Mesenchymal stem cell (in vitro differentiated cells and primary cell): ENCODE data around the gene MEX3A.

Experiments
- DNase-seq: peaks from one replicate; pipeline ENCODE4 v3.0.0-alpha.2; 2013
- H2AFZ ChIP-seq: one replicate; pipeline ENCODE4 v1.6.1; 2013; ENCODE audit warnings: low read depth, mild to moderate bottlenecking, control low read depth, inconsistent platforms, low read length, moderate library complexity
- H2AK5ac ChIP-seq: 2 replicates; pipeline ENCODE4 v1.6.1; 2013; ENCODE audit warnings: low read length, moderate library complexity, mild to moderate bottlenecking, inconsistent platforms; ENCODE audit not compliant: severe bottlenecking
- H2BK120ac ChIP-seq: one replicate; pipeline ENCODE4 v1.6.1; 2013; ENCODE audit warnings: low read depth, mild to moderate bottlenecking, inconsistent platforms, low read length, moderate library complexity
- H2BK12ac ChIP-seq, 2 experiments: one replicate each; pipeline ENCODE4 v1.6.1; 2013; ENCODE audit warnings: inconsistent platforms in 2 of 2, low read length in 2 of 2, mild to moderate bottlenecking in 2 of 2, moderate library complexity in 2 of 2, control low read depth in 1 of 2
- H2BK15ac ChIP-seq: one replicate; pipeline ENCODE4 v1.6.1; 2013; ENCODE audit warnings: mild to moderate bottlenecking, low read depth, inconsistent platforms; ENCODE audit not compliant: poor library complexity, severe bottlenecking
- H2BK5ac ChIP-seq: 2 replicates; pipeline ENCODE4 v1.6.1; 2013; ENCODE audit warnings: low read depth, mild to moderate bottlenecking, low read length, control low read depth, inconsistent platforms; ENCODE audit not compliant: poor library complexity, severe bottlenecking
- H3K14ac ChIP-seq, 2 experiments: one replicate each; pipeline ENCODE4 v1.6.1; 2013; ENCODE audit warnings: inconsistent platforms in 2 of 2, low read length in 2 of 2, control low read depth in 1 of 2, mild to moderate bottlenecking in 1 of 2, moderate library complexity in 1 of 2
- H3K18ac ChIP-seq, 2 experiments: one replicate each; pipeline ENCODE4 v1.6.1; 2013; ENCODE audit warnings: inconsistent platforms in 2 of 2, low read length in 2 of 2, control low read depth in 1 of 2, low read depth in 1 of 2, mild to moderate bottlenecking in 1 of 2
- H3K23ac ChIP-seq, 2 experiments: one replicate each; pipeline ENCODE4 v1.6.1; 2013; ENCODE audit warnings: inconsistent platforms in 2 of 2, low read length in 2 of 2, mild to moderate bottlenecking in 2 of 2, moderate library complexity in 2 of 2, control low read depth in 1 of 2
- H3K27ac ChIP-seq: 2 replicates; pipeline ENCODE4 v1.5.1; 2013; ENCODE audit warnings: mild to moderate bottlenecking, moderate library complexity, low read length, control low read depth, inconsistent platforms; ENCODE audit not compliant: poor library complexity, severe bottlenecking
- H3K27me3 ChIP-seq, 2 experiments: 2 replicates each; pipeline versions ENCODE4 v1.6.1 to v1.7.0; 2013; ENCODE audit warnings: low read length in 2 of 2, mild to moderate bottlenecking in 2 of 2, moderate library complexity in 2 of 2, control low read depth in 1 of 2, inconsistent platforms in 1 of 2; ENCODE audit not compliant: control insufficient read depth in 1 of 2, insufficient read depth in 1 of 2
- H3K36me3 ChIP-seq, 2 experiments: 2 replicates each; pipeline versions ENCODE4 v1.6.1 to v1.7.0; 2013; ENCODE audit warnings: low read length in 2 of 2, control low read depth in 1 of 2, inconsistent platforms in 1 of 2, low read depth in 1 of 2, mild to moderate bottlenecking in 1 of 2; ENCODE audit not compliant: insufficient read depth in 2 of 2, control insufficient read depth in 1 of 2
- H3K4ac ChIP-seq, 2 experiments: one replicate each; pipeline ENCODE4 v1.6.1; 2013; ENCODE audit warnings: inconsistent platforms in 2 of 2, low read length in 2 of 2, mild to moderate bottlenecking in 2 of 2, moderate library complexity in 2 of 2, control low read depth in 1 of 2, low read depth in 1 of 2
- H3K4me1 ChIP-seq: 2 replicates; pipeline ENCODE4 v1.6.1; 2013; ENCODE audit warnings: low read depth, low read length, control low read depth; ENCODE audit not compliant: control insufficient read depth, insufficient read depth
- H3K4me2 ChIP-seq: 2 replicates; pipeline ENCODE4 v1.6.1; 2013; ENCODE audit warnings: low read length, mild to moderate bottlenecking, inconsistent platforms; ENCODE audit not compliant: poor library complexity, severe bottlenecking
- H3K4me3 ChIP-seq, 2 experiments: 2 replicates each; pipeline versions ENCODE4 v1.5.1 to v1.7.0; 2013; ENCODE audit warnings: low read length in 2 of 2, mild to moderate bottlenecking in 2 of 2, control low read depth in 1 of 2, low read depth in 1 of 2; ENCODE audit not compliant: insufficient read depth in 1 of 2
- H3K79me1 ChIP-seq: replicated peaks from 2 replicates; pipeline ENCODE4 v1.6.1; 2013; ENCODE audit warnings: mild to moderate bottlenecking, control low read depth, low read length, inconsistent platforms; ENCODE audit not compliant: poor library complexity, severe bottlenecking
- H3K9ac ChIP-seq: 2 replicates; pipeline ENCODE4 v1.7.0; 2013; ENCODE audit warnings: mild to moderate bottlenecking, low read length, moderate library complexity
- H3K9me3 ChIP-seq: 2 replicates; pipeline ENCODE4 v1.7.0; 2013; ENCODE audit warnings: mild to moderate bottlenecking, low read length; ENCODE audit not compliant: control insufficient read depth
- H4K8ac ChIP-seq: one replicate; pipeline ENCODE4 v1.6.1; 2013; ENCODE audit warnings: inconsistent platforms, mild to moderate bottlenecking, low read length, moderate library complexity
- H4K91ac ChIP-seq: one replicate; pipeline ENCODE4 v1.6.1; 2013; ENCODE audit warnings: mild to moderate bottlenecking, low read length, inconsistent platforms
- WGBS: methylation state at CpG from one replicate; pipeline ENCODE4 v1.1.7; 2013; ENCODE audit warnings: mixed read lengths; 5-methylcytosine and 5-hydroxymethylcytosine counted together

Gene MEX3A

GRCh38 chr1:156115514-156116374 is 33.5 kb upstream of the MEX3A start:
- Histone ChIP-seq H2BK15ac (no peak overlapping the region), H3K79me1 (peaks cover 7% of the 10 kb centered on the region), H3K27ac (peak overlapping the region; percentile 74), H3K27me3 (no peaks in the 10 kb centered on the region), H3K4me3 (peak overlapping the region; percentile 88 to 89), H3K9ac (peak overlapping the region; percentile 99), H3K9me3 (no peaks in the 10 kb centered on the region), H2AFZ (no peak overlapping the region), H3K23ac (peak overlapping the region in 1 of 2 experiments; percentile 85), H3K4me1 (peaks cover 45% of the 10 kb centered on the region), H3K4me2 (peak overlapping the region; percentile 75), H2AK5ac (peak overlapping the region; percentile 56), H4K8ac (peak overlapping the region; percentile 69), H2BK120ac (peak overlapping the region; percentile 51), H3K18ac (peak overlapping the region; percentile 88 to 99), H2BK12ac (peak overlapping the region; percentile 69 to 88), H3K36me3 (peaks cover 0 to 34% of the 10 kb centered on the region in 2 experiments), H3K4ac (peak overlapping the region; percentile 92 to 93), H4K91ac (peak overlapping the region; percentile 91), H2BK5ac (peak overlapping the region; percentile 2), H3K14ac (peak overlapping the region in 1 of 2 experiments; percentile 99)
- DNase-seq, result peak; percentile 69
- 1% methylated on average over 18 of the region's 19 CpGs for WGBS

- Histone ChIP-seq H3K27ac (peak overlapping the region; percentile 74), H4K91ac (peak overlapping the region; percentile 35), H3K79me1 (peaks cover 7% of the 10 kb centered on the region), H2BK12ac (peak overlapping the region in 1 of 2 experiments; percentile 7), H3K23ac (peak overlapping the region in 1 of 2 experiments; percentile 100), H3K18ac (peak overlapping the region; percentile 88 to 99), H2AK5ac (no peak overlapping the region), H2BK120ac (peak overlapping the region; percentile 51), H2AFZ (no peak overlapping the region), H2BK5ac (peak overlapping the region; percentile 4), H3K36me3 (peaks cover 0 to 27% of the 10 kb centered on the region in 2 experiments), H3K27me3 (no peaks in the 10 kb centered on the region), H3K4ac (peak overlapping the region; percentile 93 to 98), H2BK15ac (peak overlapping the region; percentile 38), H3K4me2 (peak overlapping the region; percentile 75), H3K9me3 (no peaks in the 10 kb centered on the region), H3K4me1 (peaks cover 38% of the 10 kb centered on the region), H4K8ac (no peak overlapping the region), H3K14ac (peak overlapping the region in 1 of 2 experiments; percentile 99), H3K9ac (peak overlapping the region; percentile 99), H3K4me3 (peak overlapping the region; percentile 88 to 89)
- WGBS, result under 1% methylated on average over 48 of the region's 49 CpGs
- DNase-seq, result no peak
These were observed 32.8 kb upstream of the MEX3A start for GRCh38 chr1:156114919-156115513.

GRCh38 chr1:156114101-156114918 is 32.0 kb upstream of the MEX3A start, which contains the start of gene LMNA:
Gene LMNA (plus strand): TSS chr1:156114711. CDS start chr1:156114919, 208 bp downstream.
- Histone ChIP-seq H3K18ac (peak within 1 kb of the TSS; percentile 88 to 99), H3K4me3 (peak within 1 kb of the TSS; percentile 88 to 89), H2BK5ac (peak within 1 kb of the TSS; percentile 20), H3K4me2 (peak within 1 kb of the TSS; percentile 75), H3K9me3 (no peaks in the 10 kb centered on the region), H3K23ac (peak within 1 kb of the TSS in 1 of 2 experiments; percentile 100), H4K8ac (peak within 1 kb of the TSS; percentile 72), H2AFZ (peak within 1 kb of the TSS; percentile 11), H3K79me1 (peaks cover 7% of the 10 kb centered on the region), H2BK120ac (peak within 1 kb of the TSS; percentile 67), H2BK15ac (peak within 1 kb of the TSS; percentile 73), H3K27ac (peak within 1 kb of the TSS; percentile 74), H3K9ac (peak within 1 kb of the TSS; percentile 99), H2AK5ac (peak within 1 kb of the TSS; percentile 56), H3K36me3 (peaks cover 0 to 21% of the 10 kb centered on the region in 2 experiments), H3K14ac (peak within 1 kb of the TSS in 1 of 2 experiments; percentile 99), H2BK12ac (peak within 1 kb of the TSS; percentile 69 to 95), H3K4me1 (peaks cover 32% of the 10 kb centered on the region), H3K4ac (peak within 1 kb of the TSS; percentile 93 to 98), H3K27me3 (no peaks in the 10 kb centered on the region), H4K91ac (peak within 1 kb of the TSS; percentile 91)
- 1% methylated on average over 35 of the region's 37 CpGs for WGBS
- peak; percentile 97 for DNase-seq
